GM11168 (cell line): ENCODE data around the gene CIDEC.
"Not testable (repeated sequence)": the region's sequence is repeated elsewhere in the genome, so short reads cannot be mapped to it uniquely, and the experiment has no call there.

Experiments used
- in situ Hi-C: fragments of 300-500 bp; cut with MboI; formaldehyde crosslinking; loops from one replicate; pipeline ENCODE4 v1.12.0; 2022; ENCODE audit warnings: low sequenced_read_pairs; ENCODE audit not compliant: unreplicated experiment

Gene CIDEC

GRCh38 chr3:9902372-9903237, 22.6 kb upstream of the CIDEC start, which contains the start of gene IL17RE:
Gene IL17RE (plus strand): TSS chr3:9902848. CDS start chr3:9902933, 85 bp downstream.
- in situ Hi-C loops = no loop called here

- in situ Hi-C loops = no loop called here
Measured at GRCh38 chr3:9901967-9902366, 21.9 kb upstream of the CIDEC start.

- in situ Hi-C loops = not testable (repeated sequence)
Measured at GRCh38 chr3:9900965-9901415, 20.9 kb upstream of the CIDEC start.

DNA sequence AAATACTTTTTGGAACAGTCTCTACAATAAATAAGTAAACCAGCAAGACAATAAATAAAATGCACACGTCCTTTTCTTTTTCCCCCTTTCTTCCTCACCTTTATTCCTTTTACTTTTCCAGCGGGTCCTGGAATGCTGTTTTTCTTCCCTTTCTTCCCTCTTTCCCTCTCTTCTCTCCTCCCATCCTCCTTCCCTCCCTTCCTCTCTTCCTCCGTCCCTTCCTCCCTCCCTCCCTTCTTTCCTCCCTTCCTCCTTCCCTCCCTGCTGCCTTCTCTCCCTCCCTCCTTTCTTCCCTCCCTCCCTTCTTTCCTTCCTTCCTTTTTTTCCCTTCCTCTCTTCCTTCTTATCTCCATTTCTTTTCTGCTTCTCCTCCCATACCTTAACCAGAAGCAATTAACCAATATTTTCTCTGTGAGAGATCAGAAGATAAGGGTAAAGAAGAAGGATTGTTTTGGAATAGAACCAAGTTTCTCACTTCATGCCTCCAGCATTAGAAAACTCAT, 19.3 kb upstream of the CIDEC start:
- in situ Hi-C loops = no loop called here

DNA sequence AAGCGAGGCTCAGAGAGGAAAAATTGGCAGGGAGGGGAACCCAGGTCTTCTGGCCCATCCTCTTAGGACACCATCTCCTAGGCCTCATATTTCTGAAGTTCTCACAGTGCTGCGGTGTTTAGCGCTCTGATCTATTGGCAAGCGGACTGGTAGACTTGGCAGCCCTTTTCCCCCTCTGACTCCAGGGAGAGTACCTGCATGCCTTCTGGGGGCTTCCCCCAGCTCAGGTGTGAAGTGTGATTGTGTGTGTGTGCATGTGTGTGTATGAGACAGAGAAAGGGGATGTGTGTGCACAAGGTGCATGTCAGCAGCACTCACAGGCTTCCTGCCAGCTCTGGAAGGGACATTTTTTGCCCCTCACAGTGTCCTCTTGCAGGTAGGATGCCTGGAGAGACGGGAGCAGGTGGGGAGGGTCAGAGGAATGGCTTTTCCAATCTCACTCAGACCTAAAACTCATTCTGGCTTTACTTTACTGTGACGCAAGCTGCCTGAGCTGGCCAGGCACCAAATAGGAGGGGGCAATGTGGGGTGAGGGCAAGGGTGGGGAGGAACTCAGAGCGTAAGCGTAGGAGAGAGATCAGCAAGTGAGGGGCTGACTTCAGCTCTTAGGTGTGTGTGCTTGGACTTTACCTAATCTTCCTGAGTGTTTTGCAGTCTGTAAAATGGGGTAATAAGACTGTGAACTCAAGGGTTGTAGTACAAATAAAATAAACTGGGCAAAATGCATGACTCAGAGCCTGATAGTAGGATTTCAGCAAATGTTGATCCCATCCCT, 18.6 kb upstream of the CIDEC start:
- in situ Hi-C loops = no loop called here

DNA sequence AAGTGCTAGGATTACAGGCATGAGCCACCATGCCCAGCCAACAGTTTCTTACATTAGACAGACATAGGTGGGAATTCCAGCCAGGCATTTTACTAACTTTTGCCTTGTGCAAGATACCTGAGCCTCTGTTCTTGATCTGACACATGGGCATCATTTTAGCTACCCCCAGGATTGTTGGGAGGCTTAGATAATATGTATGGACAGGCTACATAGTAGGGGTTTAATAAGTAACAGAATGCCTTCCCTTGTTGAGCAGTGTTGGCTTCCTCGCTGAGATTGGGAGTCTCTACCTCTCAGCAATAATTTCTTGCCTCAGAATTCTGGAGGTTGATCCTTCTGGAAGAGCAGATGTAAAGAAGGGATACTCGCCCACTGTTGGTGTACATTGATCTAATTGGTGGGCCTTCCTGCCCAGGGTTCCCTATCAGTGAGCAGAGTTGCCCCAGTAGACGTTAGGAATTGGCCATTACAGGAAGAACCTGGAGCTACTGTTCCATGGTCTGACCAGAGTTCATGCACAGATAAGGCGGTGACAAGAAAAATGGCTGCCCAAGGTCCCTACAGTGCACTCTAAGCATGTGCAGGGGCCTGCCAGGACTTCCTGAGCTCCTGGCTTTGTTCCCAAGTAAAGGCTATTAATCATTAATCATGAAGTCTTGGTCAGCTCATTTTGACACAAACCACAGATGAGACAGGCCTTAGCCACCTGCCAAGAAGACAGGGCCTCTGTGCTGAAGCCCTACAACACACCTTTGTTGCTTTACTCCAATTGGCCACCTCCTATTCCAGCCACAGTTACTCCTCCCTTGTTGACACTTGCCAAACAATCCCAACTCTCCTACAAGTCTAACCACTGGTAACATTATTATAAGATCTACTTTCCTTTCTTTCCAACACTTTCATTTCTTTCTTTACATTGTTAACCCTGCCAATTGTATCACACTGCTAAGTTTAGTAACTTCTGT, 17.6 kb upstream of the CIDEC start:
- in situ Hi-C loops = no loop called here

DNA sequence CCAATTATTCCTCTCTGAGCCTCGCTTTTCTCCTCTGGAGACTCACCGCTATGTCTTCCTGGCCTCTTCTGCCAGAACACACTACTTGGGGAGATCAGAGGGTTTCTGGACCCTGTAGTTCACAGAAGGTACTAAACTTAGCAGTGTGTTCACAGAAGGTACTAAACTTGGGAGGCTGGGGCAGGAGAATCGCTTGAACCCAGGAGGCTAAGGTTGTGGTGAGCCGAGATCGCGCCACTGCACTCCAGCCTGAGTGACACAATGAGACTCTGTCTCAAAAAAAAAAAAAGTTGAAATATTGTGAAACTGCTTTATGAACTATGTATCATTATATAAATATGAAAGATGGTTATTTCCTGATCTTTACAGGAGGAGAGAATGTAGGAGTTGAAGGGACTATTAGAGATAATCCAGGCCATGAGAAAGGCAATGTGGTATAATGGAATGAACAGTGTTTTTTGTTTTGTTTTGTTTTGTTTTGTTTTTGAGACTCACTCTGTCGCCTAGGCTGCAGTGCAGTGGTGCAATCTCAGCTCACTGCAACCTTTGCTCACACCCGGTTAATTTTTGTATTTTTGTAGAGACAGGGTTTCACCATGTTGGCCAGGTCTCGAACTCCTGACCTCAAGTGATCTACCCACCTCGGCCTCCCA, 16.8 kb upstream of the CIDEC start:
- in situ Hi-C loops = not testable (repeated sequence)

DNA sequence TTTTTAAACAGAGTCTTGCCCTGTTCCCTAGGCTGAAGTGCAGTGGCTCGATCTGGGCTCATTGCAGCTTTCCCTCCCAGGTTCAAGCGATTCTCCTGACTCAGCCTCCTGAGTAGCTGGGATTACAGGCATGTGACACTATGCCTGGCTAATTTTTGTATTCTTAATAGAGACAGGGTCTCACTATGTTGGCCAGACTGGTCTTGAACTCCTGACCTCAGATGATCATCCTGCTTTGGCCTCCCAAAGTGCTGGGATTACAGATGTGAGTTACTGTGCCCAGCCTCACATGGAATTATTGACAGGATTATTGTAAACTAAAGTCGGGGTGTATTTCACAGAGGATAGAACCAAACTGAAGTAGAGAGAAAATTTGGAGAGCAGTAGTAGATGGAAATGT, 15.7 kb upstream of the CIDEC start:
- in situ Hi-C loops = not testable (repeated sequence)

GRCh38 chr3:9893739-9894138, 13.7 kb upstream of the CIDEC start:
- in situ Hi-C loops = no loop called here

DNA sequence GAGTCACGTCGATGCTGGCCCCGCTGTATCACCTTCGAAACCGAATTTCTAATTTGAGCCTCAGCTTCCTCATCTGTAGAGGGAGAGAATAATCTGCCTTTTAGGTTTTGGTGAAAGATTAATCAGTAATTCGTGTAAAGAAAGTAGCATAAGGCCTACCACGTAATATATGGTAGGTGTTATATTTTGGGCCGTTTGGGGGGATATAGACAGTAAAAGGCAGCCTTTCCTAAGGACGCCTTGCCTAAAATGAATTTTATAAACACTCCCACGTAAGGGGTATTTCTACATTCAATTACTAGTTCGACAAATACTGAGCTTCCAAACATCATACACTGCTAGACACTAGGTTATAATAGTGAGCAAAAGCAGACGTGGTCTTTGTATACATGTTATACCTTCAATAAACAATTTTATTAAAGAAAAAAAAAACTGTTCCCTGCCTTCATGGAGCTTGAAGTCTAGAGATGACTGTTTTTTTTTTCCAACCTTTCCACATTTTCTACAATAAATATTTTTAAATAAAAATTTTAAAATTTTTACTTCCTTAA, 11.1 kb upstream of the CIDEC start:
- in situ Hi-C loops = no loop called here

DNA sequence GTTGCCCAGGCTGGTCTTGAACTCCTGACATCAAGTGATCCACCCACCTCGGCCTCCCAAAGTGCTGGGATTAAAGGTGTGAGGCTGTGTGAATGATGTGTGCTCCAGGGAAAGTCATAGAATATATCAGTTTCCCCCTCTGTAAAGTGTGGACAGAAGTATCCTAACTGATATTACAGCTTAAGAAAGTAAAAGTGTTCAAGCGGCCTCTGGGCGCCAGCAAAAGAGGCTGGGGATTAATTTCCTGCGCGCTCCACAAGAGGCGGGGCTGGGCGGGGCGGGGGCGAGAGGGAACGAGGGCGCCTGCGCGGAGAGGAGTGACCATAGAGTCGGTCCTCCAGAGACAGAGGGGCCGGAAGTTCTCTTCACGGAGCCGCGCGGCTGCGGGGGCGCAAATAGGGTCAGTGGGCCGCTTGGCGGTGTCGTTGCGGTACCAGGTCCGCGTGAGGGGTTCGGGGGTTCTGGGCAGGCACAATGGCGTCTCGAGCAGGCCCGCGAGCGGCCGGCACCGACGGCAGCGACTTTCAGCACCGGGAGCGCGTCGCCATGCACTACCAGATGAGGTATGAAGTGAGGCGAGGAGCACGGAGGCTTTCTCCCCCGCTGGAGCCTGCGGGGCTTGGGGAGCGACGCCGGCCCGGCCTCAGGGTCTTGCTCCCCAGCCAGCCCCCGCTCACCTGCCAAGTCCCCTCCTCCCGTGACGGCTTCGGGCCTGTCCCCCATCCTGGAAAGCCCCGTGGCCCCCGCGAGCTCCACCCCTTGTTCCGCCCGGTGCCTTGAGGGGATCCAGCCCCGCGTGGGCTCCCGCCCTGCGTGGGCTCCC, 10.4 kb upstream of the CIDEC start, which contains the start of gene JAGN1:
Gene JAGN1 (plus strand): TSS at position 362 of the 823 bp plus-strand sequence. CDS start 113 bp downstream, at position 475.
- in situ Hi-C loops = no loop called here

- in situ Hi-C loops = no loop called here
Measured at GRCh38 chr3:9889405-9889804, 9.4 kb upstream of the CIDEC start.

- in situ Hi-C loops = no loop called here
Measured at GRCh38 chr3:9888540-9888939, 8.5 kb upstream of the CIDEC start.

- in situ Hi-C loops = no loop called here
Measured at GRCh38 chr3:9887480-9887879, 7.4 kb upstream of the CIDEC start.

DNA sequence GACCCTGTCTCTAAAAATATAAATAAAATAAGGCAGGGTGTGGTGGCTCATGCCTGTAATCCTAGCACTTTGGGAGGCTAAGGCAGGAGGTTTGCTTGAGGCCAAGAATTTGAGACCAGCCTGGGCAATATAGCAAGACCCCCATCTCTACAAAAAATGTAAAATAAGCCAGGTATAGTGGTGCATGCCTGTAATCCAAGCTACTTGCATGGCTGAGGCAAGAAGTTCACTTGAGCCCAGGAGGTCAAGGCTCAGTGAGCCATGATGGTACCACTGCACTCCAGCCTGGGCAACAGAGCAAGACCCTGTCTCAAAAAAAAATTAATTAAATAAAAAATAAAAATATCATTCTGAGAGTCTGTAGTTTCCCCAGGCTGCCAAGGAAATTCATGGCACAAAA, 6.3 kb upstream of the CIDEC start:
- in situ Hi-C loops = no loop called here

DNA sequence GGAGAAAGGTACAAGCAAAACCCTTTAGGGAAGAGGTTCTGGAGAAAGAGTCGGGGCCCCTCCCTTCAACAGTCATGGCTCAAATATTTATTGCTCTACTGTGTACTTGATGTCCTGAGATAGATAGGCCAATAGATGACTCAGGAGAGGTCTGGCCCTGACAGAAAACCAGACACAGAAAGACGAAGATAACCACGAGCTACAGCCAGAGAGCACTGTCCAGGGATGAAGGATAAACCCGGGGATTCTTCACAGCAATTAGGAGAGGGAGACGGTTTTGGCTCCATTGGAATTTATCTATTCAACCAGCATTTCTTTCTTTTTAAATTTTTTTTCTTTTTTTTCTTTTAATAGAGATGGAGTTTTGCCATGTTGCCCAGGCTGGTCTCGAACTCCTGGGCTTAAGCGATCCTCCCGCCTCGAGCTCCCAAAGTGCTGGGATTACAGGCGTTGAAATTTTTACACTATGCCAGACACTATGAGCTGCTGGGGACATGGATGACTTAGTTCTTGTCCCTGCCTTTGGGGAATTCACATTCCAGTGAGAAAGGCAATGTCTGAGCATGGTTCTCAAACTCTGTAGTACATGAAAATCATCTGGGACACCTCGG, 4.6 kb upstream of the CIDEC start:
- in situ Hi-C loops = no loop called here

DNA sequence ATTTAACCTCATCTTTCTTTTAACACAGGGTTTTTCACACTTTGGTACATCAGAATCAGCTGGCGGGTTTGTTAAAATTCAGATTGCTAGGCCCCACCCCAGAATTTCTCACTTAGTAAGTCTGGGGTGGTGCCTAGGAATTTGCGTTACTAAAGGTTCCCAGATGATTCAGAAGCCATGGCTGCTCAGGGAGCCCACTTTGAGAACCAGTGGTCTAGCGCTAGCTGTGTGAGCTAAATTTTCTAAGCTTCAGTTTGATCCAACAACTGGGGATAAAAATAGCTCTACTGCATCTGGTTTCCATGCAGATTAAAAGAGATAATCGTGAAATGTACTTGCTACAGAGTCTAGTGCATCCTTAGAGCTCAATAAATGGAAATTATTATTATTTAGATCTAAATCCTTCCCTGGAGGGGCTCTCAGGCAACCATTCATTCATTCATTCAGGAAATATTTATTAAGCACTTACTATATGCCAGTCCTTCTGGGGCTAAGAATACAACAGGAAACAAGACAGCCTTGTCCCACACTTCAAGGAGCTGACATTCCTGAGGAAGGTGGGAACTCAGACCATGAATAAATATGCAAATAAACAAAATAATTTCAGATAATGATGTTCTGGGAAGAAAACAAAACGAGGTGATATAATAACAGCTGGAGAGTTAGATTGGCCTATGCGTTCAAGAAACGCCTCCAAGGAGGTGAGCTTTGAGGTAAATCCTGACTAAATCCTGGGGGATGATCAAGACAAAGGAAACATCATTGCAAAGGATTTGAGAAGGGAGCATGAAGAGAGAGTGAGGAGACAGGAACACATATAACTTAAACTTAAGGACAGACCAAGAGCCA, 3.9 kb upstream of the CIDEC start:
- in situ Hi-C loops = no loop called here
